OCI-LY7 (cell line): ENCODE data around the gene FSTL1. TPM values are rescaled to one million over a fixed set of nuclear protein-coding genes. Genes with fewer than 3 reads are reported as not detected.

ENCODE experiments used
- BruUV-seq: library from RNA; stranded (reverse); fragments of 400-500 nt; replicated peaks from 2 replicates; lab custom pipeline; 2021; lab: Mats Ljungman, UMichigan
- CTCF ChIA-PET: fragments of 300-600 bp; sonication (Branson Sonifier 250); formaldehyde crosslinking; loops from one replicate; lab custom pipeline; 2022; ENCODE audit warnings: antibody characterized with exemption; ENCODE audit not compliant: unreplicated experiment; lab: Charles Lee
- POLR2A ChIA-PET: fragments of 300-600 bp; sonication (Branson Sonifier 250); formaldehyde crosslinking; loops from one replicate; lab custom pipeline; 2022; ENCODE audit warnings: antibody characterized with exemption; lab: Charles Lee
- DNase-seq: peaks from one replicate; pipeline ENCODE4 v3.0.0-alpha.2; 2015; ENCODE audit warnings: low spot score
- H2AFZ ChIP-seq: fragments of 200-600 bp; sonication (generic), shearing (Covaris generic); 2 replicates; pipeline ENCODE4 v1.6.1; 2014; ENCODE audit warnings: mild to moderate bottlenecking, antibody characterized with exemption, low read length, moderate library complexity
- H3K27ac ChIP-seq: fragments of 200-600 bp; sonication (generic); 2 replicates; pipeline ENCODE4 v1.5.1; 2014; ENCODE audit warnings: mixed run types, low read depth, mild to moderate bottlenecking, moderate library complexity, low read length, inconsistent platforms; ENCODE audit not compliant: poor library complexity, severe bottlenecking
- H3K36me3 ChIP-seq: fragments of 200-600 bp; sonication (generic); 2 replicates; pipeline ENCODE4 v1.6.1; 2014; ENCODE audit warnings: mild to moderate bottlenecking, antibody characterized with exemption, low read length, moderate library complexity, mixed read lengths; ENCODE audit not compliant: insufficient read depth
- H3K4me1 ChIP-seq: fragments of 200-600 bp; sonication (generic); 2 replicates; pipeline ENCODE4 v1.5.1; 2014; ENCODE audit warnings: mild to moderate bottlenecking, low read length; ENCODE audit not compliant: insufficient read depth, poor library complexity, severe bottlenecking
- H3K4me2 ChIP-seq: fragments of 200-600 bp; sonication (generic); 2 replicates; pipeline ENCODE4 v1.6.1; 2014; ENCODE audit warnings: mild to moderate bottlenecking, low read length
- H3K4me3 ChIP-seq: fragments of 200-600 bp; sonication (generic); 2 replicates; pipeline ENCODE4 v1.5.1; 2014; ENCODE audit warnings: mild to moderate bottlenecking, low read depth, low read length; ENCODE audit not compliant: poor library complexity, severe bottlenecking
- H3K79me2 ChIP-seq: fragments of 200-600 bp; sonication (generic); 2 replicates; pipeline ENCODE4 v1.6.1; 2016; ENCODE audit warnings: low read depth, mild to moderate bottlenecking, low read length, moderate library complexity, mixed read lengths; ENCODE audit not compliant: insufficient read depth
- H3K9me2 ChIP-seq: fragments of 200-600 bp; sonication (generic); 2 replicates; pipeline ENCODE4 v1.6.1; 2016; ENCODE audit warnings: mild to moderate bottlenecking, low read length, mixed read lengths; ENCODE audit not compliant: insufficient read depth
- H3K9me3 ChIP-seq: fragments of 200-600 bp; sonication (generic); 2 replicates; pipeline ENCODE4 v1.6.1; 2014; ENCODE audit warnings: mild to moderate bottlenecking, mixed run types, low read length, mixed read lengths
- H4K20me1 ChIP-seq: fragments of 200-600 bp; sonication (generic); 2 replicates; pipeline ENCODE4 v1.6.1; 2014; ENCODE audit warnings: mild to moderate bottlenecking, antibody characterized with exemption, low read length, moderate library complexity, mixed read lengths; ENCODE audit not compliant: insufficient read depth
- EZH2phosphoT487 ChIP-seq: fragments of 200-600 bp; sonication (generic); IDR thresholded peaks from 2 replicates; pipeline ENCODE4 v1.6.1; 2018; ENCODE audit warnings: low read depth, borderline replicate concordance, mild to moderate bottlenecking, mixed run types, antibody characterized with exemption, low read length, moderate library complexity, mixed read lengths
- intact Hi-C: fragments of 100-400 bp; cut with micrococcal nuclease; formaldehyde crosslinking; loops from one replicate; pipeline ENCODE4 v1.10.0; 2022; ENCODE audit not compliant: unreplicated experiment
- total RNA-seq, 2 experiments: library from RNA; depleted of rRNA in 1 of 2; stranded (reverse); fragments of >200 nt in 1 of 2; shearing (Covaris generic) in 1 of 2; gene quantifications; 2 replicates each; pipeline ENCODE4 v1.2.3, GENCODE V29; 2014 to 2022
- TF ChIP-seq, protein P1 (sequence below): fragments of 200-600 bp; sonication (generic); conservative IDR thresholded peaks from 2 replicates; pipeline ENCODE4 v1.5.1; 2014; ENCODE audit warnings: mild to moderate bottlenecking, antibody characterized with exemption, low read length, moderate library complexity, mixed read lengths

FSTL1 gene
- total RNA-seq, 2 experiments from 2014 or later: 0.09 to 0.74 TPM

DNA sequence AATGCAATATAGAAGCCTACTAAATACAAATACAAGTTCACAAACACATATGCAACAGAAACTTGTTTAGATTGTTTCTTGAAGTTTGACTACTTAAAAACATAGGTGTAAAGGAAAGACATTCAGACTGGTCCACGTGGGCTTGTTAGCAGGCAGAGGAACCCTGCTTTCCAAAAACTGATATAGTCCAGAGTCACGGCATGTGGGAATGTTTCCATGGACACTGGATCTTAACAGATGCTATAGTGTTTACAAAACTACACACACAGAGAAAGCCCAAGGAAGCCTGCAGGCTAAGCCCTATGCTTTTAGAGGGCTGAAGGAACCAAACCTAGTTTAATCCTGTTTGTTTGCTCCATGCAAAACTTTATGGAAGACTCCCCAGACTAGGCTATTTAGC, 56.4 kb downstream of the FSTL1 start:
- CTCF ChIA-PET: no interaction called here
- H3K9me3 ChIP-seq: no peaks in the 10 kb centered on the region
- TF ChIP-seq, protein P1, sequence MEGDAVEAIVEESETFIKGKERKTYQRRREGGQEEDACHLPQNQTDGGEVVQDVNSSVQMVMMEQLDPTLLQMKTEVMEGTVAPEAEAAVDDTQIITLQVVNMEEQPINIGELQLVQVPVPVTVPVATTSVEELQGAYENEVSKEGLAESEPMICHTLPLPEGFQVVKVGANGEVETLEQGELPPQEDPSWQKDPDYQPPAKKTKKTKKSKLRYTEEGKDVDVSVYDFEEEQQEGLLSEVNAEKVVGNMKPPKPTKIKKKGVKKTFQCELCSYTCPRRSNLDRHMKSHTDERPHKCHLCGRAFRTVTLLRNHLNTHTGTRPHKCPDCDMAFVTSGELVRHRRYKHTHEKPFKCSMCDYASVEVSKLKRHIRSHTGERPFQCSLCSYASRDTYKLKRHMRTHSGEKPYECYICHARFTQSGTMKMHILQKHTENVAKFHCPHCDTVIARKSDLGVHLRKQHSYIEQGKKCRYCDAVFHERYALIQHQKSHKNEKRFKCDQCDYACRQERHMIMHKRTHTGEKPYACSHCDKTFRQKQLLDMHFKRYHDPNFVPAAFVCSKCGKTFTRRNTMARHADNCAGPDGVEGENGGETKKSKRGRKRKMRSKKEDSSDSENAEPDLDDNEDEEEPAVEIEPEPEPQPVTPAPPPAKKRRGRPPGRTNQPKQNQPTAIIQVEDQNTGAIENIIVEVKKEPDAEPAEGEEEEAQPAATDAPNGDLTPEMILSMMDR: no peak
- TF ChIP-seq EZH2phosphoT487: no peak
- H3K4me1 ChIP-seq: peaks cover 5% of the 10 kb centered on the region
- intact Hi-C loops: no loop called here
- H3K9me2 ChIP-seq: no peaks in the 10 kb centered on the region
- H3K36me3 ChIP-seq: no peaks in the 10 kb centered on the region
- DNase-seq: no peak
- H3K27ac ChIP-seq: no peak overlapping the region
- no peak overlapping the region for H2AFZ ChIP-seq
- H3K4me2 ChIP-seq: no peak overlapping the region
- no peaks in the 10 kb centered on the region for H3K79me2 ChIP-seq
- POLR2A ChIA-PET: interaction anchor here (0.7 kb wide), 1 partner anchor 68 kb away, joined by 3 read pairs; no protein-coding TSS in a partner anchor
- H3K4me3 ChIP-seq: no peak overlapping the region
- no TSS peak for BruUV-seq
- no peaks in the 10 kb centered on the region for H4K20me1 ChIP-seq

DNA sequence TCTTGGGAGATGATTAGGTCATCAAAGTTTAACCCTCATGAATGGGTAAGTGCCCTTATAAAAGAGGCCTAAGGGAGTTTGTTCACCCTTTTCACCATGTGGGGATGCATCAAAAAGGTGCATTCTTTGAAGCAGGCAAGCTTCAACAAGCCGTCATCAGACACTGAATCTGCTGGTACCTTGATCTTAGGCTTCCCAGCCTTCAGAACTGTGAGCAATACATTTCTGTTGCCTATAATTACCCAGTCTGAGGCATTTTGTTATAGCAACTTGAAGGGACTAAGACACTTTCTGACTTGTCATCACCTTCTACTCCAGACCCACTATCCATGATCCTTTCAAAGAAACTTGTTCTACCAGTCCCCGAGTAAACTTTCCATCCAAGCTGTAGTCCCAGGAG, 57.0 kb downstream of the FSTL1 start:
- H3K27ac ChIP-seq: no peak overlapping the region
- H3K9me3 ChIP-seq: no peaks in the 10 kb centered on the region
- H3K9me2 ChIP-seq: no peaks in the 10 kb centered on the region
- no peak for DNase-seq
- CTCF ChIA-PET: interaction anchor here (1.2 kb wide), 1 partner anchor 24 kb away, joined by 3 read pairs; no protein-coding TSS in a partner anchor
- no TSS peak for BruUV-seq
- TF ChIP-seq, protein P1: no peak
- no peak for TF ChIP-seq EZH2phosphoT487
- intact Hi-C loops: no loop called here
- no peaks in the 10 kb centered on the region for H3K79me2 ChIP-seq
- H4K20me1 ChIP-seq: no peaks in the 10 kb centered on the region
- no peak overlapping the region for H3K4me3 ChIP-seq
- POLR2A ChIA-PET: no interaction called here
- no peaks in the 10 kb centered on the region for H3K36me3 ChIP-seq
- H2AFZ ChIP-seq: no peak overlapping the region
- no peak overlapping the region for H3K4me2 ChIP-seq
- H3K4me1 ChIP-seq: no peaks in the 10 kb centered on the region

DNA sequence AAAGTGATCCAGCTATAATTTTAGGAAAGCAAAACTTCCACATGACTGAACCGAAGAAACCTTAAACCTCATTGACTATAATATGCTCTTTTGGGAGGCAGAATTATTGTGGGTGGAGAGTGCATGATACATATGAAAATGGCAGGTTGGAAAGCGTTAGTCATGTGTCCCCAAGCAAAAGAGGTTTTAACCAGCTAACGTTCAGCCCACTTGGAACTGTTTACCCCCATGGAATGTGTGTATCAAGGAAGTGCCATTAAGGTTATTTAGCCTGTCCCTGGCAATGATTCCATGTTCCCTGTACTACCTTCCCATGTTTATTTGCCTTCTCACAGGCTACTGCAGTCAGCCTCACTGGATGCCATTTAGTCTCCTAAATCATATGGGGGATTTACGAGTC, 57.5 kb downstream of the FSTL1 start:
- Histone ChIP-seq H3K4me2 (no peak overlapping the region), H3K79me2 (no peaks in the 10 kb centered on the region)
- POLR2A ChIA-PET: interaction anchor here (0.6 kb wide), 2 partner anchors 157 to 370 kb away, joined by 3 read pairs; no protein-coding TSS in a partner anchor

More for the DNA sequence above, 57.5 kb downstream of the FSTL1 start:
- no peaks in the 10 kb centered on the region for H4K20me1 ChIP-seq
- CTCF ChIA-PET: interaction anchor here (1.2 kb wide), 1 partner anchor 25 kb away, joined by 3 read pairs; no protein-coding TSS in a partner anchor
- no peak for TF ChIP-seq EZH2phosphoT487
- TF ChIP-seq, protein P1: no peak
- no peak overlapping the region for H3K4me3 ChIP-seq
- H3K4me1 ChIP-seq: no peaks in the 10 kb centered on the region
- H2AFZ ChIP-seq: no peak overlapping the region
- intact Hi-C loops: no loop called here
- H3K9me2 ChIP-seq: no peaks in the 10 kb centered on the region
- no peak for DNase-seq
- H3K27ac ChIP-seq: no peak overlapping the region
- no peaks in the 10 kb centered on the region for H3K36me3 ChIP-seq
- BruUV-seq: no TSS peak
- no peaks in the 10 kb centered on the region for H3K9me3 ChIP-seq
